Retina (tissue), 1 donor: Measurements from ENCODE around the gene SIMC1.
"Not testable (repeated sequence)": the region's sequence is repeated elsewhere in the genome, so short reads cannot be mapped to it uniquely, and the experiment has no call there.

Experiments used
- DNase-seq: peaks from one replicate; pipeline ENCODE4 v3.0.0-alpha.2; 2016

SIMC1 gene

GRCh38 chr5:176216393-176216916, 21.8 kb upstream of the SIMC1 start:
- not testable (repeated sequence) for DNase-seq

GRCh38 chr5:176217188-176217729, 21.0 kb upstream of the SIMC1 start:
- DNase-seq = not testable (repeated sequence)

GRCh38 chr5:176217764-176218163, 20.5 kb upstream of the SIMC1 start:
- DNase-seq = not testable (repeated sequence)

GRCh38 chr5:176222006-176222405, 16.2 kb upstream of the SIMC1 start:
- DNase-seq = not testable (repeated sequence)

DNA sequence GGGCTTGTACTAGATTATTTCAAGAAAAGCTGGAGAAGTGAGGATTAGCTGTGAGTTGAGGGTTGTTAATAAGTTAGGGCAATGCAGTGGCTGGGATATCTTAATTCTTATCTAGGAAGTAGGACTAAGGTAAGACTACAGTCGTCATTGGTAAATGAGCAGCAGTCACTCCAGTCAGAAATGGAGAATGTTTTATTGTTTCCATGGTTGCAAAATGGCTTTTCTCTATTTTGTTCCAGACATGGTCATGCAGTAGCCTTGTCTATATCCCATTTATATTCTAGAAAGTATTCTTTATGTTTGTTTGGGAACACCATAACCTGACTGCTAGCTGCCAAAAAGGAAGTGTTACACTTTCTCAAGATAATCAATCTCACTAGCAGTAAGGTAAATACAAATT, 9.9 kb upstream of the SIMC1 start:
- not testable (repeated sequence) for DNase-seq

DNA sequence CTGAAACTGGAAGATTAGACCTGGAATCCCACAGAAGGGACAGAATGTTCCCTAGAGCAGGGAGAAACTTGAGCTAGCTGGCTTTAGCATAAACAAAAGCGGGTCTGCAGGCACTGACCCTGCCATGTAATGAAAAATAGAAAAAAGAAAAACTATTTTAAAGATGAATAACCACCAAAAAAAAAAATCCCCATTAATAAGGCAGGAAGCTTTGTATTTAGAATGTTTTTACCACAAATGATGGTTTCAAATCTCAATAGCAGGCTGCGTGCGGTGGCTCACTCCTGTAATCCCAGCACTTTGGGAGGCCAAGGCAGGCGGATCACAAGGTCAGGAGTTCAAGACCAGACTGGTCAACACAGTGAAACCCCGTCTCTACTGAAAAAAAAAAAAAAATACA, 5.0 kb upstream of the SIMC1 start:
- DNase-seq = not testable (repeated sequence)

GRCh38 chr5:176235155-176235554, 3.1 kb upstream of the SIMC1 start:
- peak; percentile 21 for DNase-seq

GRCh38 chr5:176238645-176239283, 540 bp downstream of the SIMC1 start:
- DNase-seq = not testable (repeated sequence)

- DNase-seq = not testable (repeated sequence)
These were observed 1.1 kb downstream of the SIMC1 start for GRCh38 chr5:176239304-176239703.

GRCh38 chr5:176244318-176244717, 6.1 kb downstream of the SIMC1 start:
- DNase-seq = not testable (repeated sequence)

DNA sequence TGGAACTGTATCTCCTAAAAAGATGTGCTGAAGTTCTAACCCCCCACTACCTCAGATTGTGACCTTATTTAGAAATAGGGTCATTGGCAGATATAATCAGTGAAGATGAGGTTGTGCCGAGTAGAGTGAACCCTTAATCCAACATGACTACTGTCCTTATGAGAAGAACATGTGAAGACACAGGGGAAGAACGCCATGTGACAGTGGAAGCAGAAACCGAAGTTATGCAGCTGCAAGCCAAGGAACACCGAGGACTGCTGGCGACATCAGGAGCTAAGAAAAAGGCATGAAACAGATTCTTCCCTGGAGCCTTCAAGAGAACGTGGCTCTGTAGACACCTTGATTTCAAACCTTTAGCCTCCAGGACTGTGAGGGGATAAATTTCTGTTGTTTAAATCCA, 6.8 kb downstream of the SIMC1 start:
- not testable (repeated sequence) for DNase-seq

DNA sequence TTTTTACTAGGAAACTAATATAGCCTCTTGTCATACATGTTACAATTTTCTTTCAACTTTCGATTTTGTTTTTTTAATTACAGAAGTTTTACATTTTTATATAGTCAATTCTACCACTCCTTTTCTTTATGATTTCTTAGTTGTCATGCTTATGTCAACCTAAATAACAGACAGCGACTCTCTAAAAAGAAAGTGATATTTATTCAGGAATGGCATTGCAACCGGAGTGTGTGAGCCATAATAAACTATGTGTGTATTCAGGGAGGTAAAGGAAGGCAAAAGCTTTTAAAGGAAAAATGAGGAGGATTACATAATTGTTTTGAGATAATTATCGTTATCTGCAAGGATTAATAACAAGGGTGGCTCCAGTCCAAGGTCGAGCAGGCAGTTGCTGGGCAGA, 7.3 kb downstream of the SIMC1 start:
- DNase-seq = not testable (repeated sequence)

GRCh38 chr5:176250691-176251090, 12.5 kb downstream of the SIMC1 start:
- DNase-seq = not testable (repeated sequence)

GRCh38 chr5:176252171-176252570, 13.9 kb downstream of the SIMC1 start:
- not testable (repeated sequence) for DNase-seq

- not testable (repeated sequence) for DNase-seq
These were observed 15.3 kb downstream of the SIMC1 start for GRCh38 chr5:176253370-176254065.

DNA sequence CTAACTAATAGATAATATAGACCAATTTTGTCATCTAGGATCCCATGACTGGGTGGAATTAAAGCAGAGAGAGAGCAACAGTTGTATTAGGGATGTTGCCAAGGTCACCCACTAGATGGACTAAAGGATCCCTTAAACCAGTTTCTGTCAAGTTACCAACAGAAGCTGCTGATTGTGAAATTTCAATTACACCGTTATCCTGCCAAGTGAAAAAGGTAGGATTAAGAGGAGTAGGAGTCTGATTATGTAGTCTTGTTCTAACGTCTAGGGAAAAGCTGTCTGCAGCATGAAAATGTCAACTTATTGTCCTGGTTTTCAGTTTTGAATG, 15.8 kb downstream of the SIMC1 start:
- not testable (repeated sequence) for DNase-seq

DNA sequence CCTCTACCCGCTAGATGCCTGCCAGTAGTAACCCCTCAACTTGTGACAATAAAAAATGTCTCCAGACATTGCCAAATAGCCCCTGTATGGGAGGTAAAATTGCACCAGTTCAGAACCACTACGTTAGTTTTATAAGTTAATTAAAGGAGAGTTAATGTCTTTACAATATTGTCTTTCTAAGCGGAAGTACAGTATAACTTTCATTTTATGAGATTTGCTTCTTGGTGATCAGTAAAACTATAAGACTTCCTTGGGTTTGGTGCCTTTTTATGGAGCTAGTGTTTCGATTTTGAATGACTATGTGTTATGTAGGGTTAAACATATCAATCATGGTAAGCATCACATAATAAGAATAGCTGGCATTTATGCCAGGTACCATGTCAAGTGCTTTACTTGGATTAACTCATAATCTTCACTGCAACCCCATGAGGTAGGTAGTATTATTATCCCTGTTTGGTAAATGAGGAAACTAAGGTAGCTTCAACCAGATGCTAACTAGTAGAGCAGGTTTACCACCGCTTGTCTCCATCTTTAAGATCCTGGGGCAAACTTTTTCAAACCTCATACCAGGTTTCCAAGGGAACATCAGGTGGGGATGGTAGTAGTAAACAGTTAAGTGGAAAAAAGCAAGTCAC, 19.8 kb downstream of the SIMC1 start:
- not testable (repeated sequence) for DNase-seq

DNA sequence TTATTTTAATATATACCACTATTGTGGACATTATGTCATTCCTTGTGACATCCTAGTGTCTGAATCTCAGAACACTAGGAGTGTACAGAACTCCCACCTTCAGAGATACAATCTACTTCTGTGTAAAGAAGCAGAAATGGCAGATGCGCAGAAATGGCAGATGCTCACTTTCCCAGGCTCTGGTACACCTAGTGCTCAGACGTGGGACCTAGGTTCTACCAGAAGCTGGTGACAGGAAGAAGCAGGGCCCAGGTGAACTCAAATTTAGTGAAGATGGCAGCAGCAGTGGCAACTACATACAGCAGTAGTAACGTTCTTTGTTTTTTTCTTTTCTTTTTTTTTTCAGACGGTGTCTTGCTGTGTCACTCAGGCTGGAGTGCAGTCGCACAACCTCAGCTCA, 22.5 kb downstream of the SIMC1 start:
- not testable (repeated sequence) for DNase-seq

DNA sequence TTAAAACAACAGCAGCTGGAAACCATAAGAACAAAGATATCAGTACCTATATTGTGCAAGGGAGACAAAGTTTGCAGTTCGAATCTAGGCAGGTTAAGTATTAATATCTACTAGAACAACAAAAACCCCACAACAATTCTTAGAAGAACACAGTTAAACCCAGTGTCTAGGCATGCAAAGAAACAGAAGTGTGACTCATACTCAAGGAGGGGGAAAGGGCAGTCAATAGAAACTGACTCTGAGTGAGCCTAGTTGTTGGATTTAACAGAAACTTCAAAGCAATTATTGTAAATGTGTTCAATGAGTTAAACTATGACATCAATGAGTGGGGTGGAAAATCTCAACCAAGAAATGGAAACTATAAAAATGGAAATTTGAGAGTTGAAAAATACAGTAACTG, 28.2 kb downstream of the SIMC1 start:
- DNase-seq = not testable (repeated sequence)

DNA sequence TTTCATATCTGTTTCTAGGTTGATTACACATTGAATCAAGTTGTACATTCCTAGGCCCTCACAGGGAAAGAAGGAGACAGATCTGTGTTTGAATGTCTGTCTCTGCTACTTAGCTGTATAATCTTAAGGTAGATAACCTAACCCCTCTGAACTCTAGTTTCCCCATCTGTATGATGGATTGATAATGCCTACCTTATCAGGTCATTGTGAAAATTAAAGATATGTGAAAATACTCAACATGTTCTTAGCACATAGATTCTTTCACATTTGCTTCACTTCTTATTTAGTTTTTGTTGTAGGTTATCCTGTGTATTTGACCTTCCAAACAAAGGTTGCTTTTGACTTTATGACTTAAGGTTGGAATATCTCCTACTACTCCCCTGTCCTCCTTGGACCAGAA, 50.8 kb downstream of the SIMC1 start:
- DNase-seq = not testable (repeated sequence)

DNA sequence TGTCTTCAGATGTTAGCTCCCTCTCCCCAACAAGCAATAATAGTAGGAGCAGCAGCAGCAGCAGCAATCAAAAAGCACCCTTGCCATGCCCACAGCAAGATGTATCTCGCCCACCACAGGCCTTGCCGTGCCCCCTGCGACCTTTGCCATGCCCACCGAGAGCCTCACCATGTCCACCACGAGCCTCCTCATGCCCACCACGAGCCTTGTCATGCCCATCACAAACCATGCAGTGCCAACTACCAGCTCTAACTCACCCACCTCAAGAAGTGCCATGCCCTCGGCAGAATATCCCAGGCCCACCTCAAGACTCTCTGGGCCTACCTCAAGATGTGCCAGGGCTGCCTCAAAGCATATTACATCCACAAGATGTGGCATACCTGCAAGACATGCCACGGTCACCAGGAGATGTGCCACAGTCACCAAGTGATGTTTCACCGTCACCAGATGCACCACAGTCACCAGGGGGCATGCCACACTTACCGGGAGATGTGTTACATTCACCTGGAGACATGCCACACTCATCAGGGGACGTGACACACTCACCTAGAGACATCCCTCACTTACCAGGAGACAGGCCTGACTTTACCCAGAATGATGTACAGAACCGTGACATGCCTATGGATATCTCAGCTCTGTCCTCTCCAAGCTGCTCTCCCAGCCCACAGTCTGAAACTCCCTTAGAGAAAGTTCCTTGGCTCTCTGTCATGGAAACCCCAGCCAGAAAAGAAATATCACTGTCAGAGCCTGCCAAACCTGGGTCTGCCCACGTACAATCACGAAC, 52.0 kb downstream of the SIMC1 start:
- not testable (repeated sequence) for DNase-seq

DNA sequence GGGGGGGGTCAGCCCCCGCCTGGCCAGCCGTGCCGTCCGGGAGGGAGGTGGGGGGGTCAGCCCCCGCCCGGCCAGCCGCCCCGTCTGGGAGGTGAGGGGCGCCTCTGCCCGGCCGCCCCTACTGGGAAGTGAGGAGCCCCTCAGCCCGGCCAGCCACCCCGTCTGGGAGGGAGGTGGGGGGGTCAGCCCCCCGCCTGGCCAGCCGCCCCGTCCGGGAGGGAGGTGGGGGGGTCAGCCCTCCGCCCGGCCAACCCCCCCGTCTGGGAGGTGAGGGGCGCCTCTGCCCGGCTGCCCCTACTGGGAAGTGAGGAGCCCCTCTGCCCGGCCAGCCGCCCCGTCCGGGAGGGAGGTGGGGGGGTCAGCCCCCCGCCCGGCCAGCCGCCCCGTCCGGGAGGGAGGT, 67.1 kb downstream of the SIMC1 start:
- not testable (repeated sequence) for DNase-seq
